HCT116 (cell line): Measurements from ENCODE around the gene FCAMR. TPM values are rescaled to one million over a fixed set of nuclear protein-coding genes. Genes with fewer than 3 reads are reported as not detected.

ENCODE experiments used
- ATAC-seq: fragments of 200-7000 bp; cut with Tn5 transposase; 2 replicates; pipeline ENCODE4 v1.9.1; 2020; ENCODE audit warnings: mild to moderate bottlenecking, moderate library complexity
- BruUV-seq: library from RNA; stranded (reverse); fragments of 400-500 nt; replicated peaks from 2 replicates; lab custom pipeline; 2021; lab: Mats Ljungman, UMichigan
- CTCF ChIA-PET: fragments of 300-600 bp; sonication (Branson Sonifier 250); formaldehyde crosslinking; loops from one replicate; lab custom pipeline; 2021; ENCODE audit warnings: antibody characterized with exemption; lab: Charles Lee
- POLR2A ChIA-PET: fragments of 300-600, 350-600 bp; sonication (Branson Sonifier 250); formaldehyde crosslinking; loops from one replicate; lab custom pipeline; 2021; ENCODE audit warnings: antibody characterized with exemption; lab: Charles Lee
- RAD21 ChIA-PET, 2 experiments: fragments of 300-600 bp; sonication (Branson Sonifier 250); formaldehyde crosslinking; loops; one replicate each; lab custom pipeline; 2023; ENCODE audit warnings: low total read pairs in 2 of 2; ENCODE audit not compliant: uncharacterized antibody in 2 of 2, unreplicated experiment in 2 of 2, low non-redundant PET in 1 of 2; lab: Charles Lee
- DNase-seq: peaks from one replicate; pipeline ENCODE4 v3.0.0-alpha.2; 2010; ENCODE audit warnings: low read depth, low spot score
- H2AFZ ChIP-seq: fragments of 200-600 bp; shearing (Covaris generic), sonication (generic); 2 replicates; pipeline ENCODE4 v1.6.1; 2017; ENCODE audit warnings: low read depth, mixed run types, mixed read lengths, antibody characterized with exemption, low read length; ENCODE audit not compliant: poor library complexity, severe bottlenecking
- H3K27ac ChIP-seq: 2 replicates; pipeline ENCODE4 v1.5.1; 2012; ENCODE audit warnings: low read depth, low read length
- H3K27me3 ChIP-seq: fragments of 200-600 bp; sonication (generic); 2 replicates; pipeline ENCODE4 v1.6.1; 2016; ENCODE audit warnings: mixed run types, low read length, mixed read lengths; ENCODE audit not compliant: insufficient read depth
- H3K36me3 ChIP-seq, 2 experiments: fragments of 200-500 bp in 1 of 2; fragments of 200-600 bp in 1 of 2; sonication (Bioruptor generic) in 1 of 2; sonication (generic) in 1 of 2; 2 replicates each; pipeline versions ENCODE4 v1.5.1 to v1.6.1; 2014 to 2016; ENCODE audit warnings: low read length in 2 of 2, inconsistent platforms in 1 of 2, mixed read lengths in 1 of 2, mixed run types in 1 of 2; ENCODE audit not compliant: insufficient read depth in 2 of 2, control insufficient read depth in 1 of 2
- H3K4me1 ChIP-seq, 2 experiments: fragments of 200-600 bp in 1 of 2; sonication (generic) in 1 of 2; 2 replicates each; pipeline versions ENCODE4 v1.5.1 to v1.6.1; 2012 to 2017; ENCODE audit warnings: low read length in 2 of 2, inconsistent platforms in 1 of 2, mild to moderate bottlenecking in 1 of 2, mixed read lengths in 1 of 2, mixed run types in 1 of 2, moderate library complexity in 1 of 2; ENCODE audit not compliant: insufficient read depth in 2 of 2, control insufficient read depth in 1 of 2
- H3K4me2 ChIP-seq: fragments of 200-600 bp; sonication (generic); 2 replicates; pipeline ENCODE4 v1.6.1; 2017; ENCODE audit warnings: mixed run types, low read length, mixed read lengths
- H3K4me3 ChIP-seq, 2 experiments: fragments of 200-600 bp in 1 of 2; sonication (generic) in 1 of 2; replicated peaks in 1 of 2; 2 replicates each; pipeline ENCODE4 v1.5.1; 2011 to 2016; ENCODE audit warnings: low read length in 2 of 2, control low read depth in 1 of 2, low read depth in 1 of 2, mild to moderate bottlenecking in 1 of 2, mixed read lengths in 1 of 2, mixed run types in 1 of 2
- H3K79me2 ChIP-seq: fragments of 200-600 bp; sonication (generic); 2 replicates; pipeline ENCODE4 v1.6.1; 2017; ENCODE audit warnings: mild to moderate bottlenecking, mixed run types, low read length, moderate library complexity, mixed read lengths; ENCODE audit not compliant: insufficient read depth
- H3K9ac ChIP-seq: fragments of 200-600 bp; sonication (generic); 2 replicates; pipeline ENCODE4 v1.6.1; 2016; ENCODE audit warnings: low read length, mixed read lengths
- H3K9me2 ChIP-seq: fragments of 200-600 bp; sonication (generic), shearing (Covaris generic); 2 replicates; pipeline ENCODE4 v1.6.1; 2017; ENCODE audit warnings: mixed run types, mild to moderate bottlenecking, moderate library complexity; ENCODE audit not compliant: insufficient read depth
- H3K9me3 ChIP-seq, 2 experiments: fragments of 200-500 bp in 1 of 2; fragments of 200-600 bp in 1 of 2; sonication (Bioruptor generic) in 1 of 2; sonication (generic) in 1 of 2; 2 replicates each; pipeline ENCODE4 v1.6.1; 2014 to 2017; ENCODE audit warnings: low read length in 2 of 2, mixed read lengths in 2 of 2, inconsistent platforms in 1 of 2, low read depth in 1 of 2, mild to moderate bottlenecking in 1 of 2, mixed run types in 1 of 2, moderate library complexity in 1 of 2; ENCODE audit not compliant: control insufficient read depth in 1 of 2, insufficient read depth in 1 of 2
- H4K20me1 ChIP-seq: fragments of 200-600 bp; sonication (generic), shearing (Covaris generic); 2 replicates; pipeline ENCODE4 v1.6.1; 2017; ENCODE audit warnings: mixed run types, mild to moderate bottlenecking, moderate library complexity; ENCODE audit not compliant: insufficient read depth
- ATF3 ChIP-seq: IDR thresholded peaks from 2 replicates; pipeline ENCODE4 v1.6.1; 2012
- CBX3 ChIP-seq: IDR thresholded peaks from 2 replicates; pipeline ENCODE4 v1.6.1; 2012; ENCODE audit warnings: low read depth
- CEBPB ChIP-seq: IDR thresholded peaks from 2 replicates; pipeline ENCODE4 v1.6.1; 2012; ENCODE audit warnings: low read depth
- CTCF ChIP-seq, 3 experiments: fragments of 200-600 bp in 1 of 3; sonication (generic) in 1 of 3; IDR thresholded peaks in 2 of 3; conservative IDR thresholded peaks in 1 of 3; 2 replicates each; pipeline ENCODE4 v1.5.1; 2012 to 2017; ENCODE audit warnings: low read depth in 2 of 3, low read length in 2 of 3, antibody characterized with exemption in 1 of 3, borderline replicate concordance in 1 of 3, control low read depth in 1 of 3, mild to moderate bottlenecking in 1 of 3, mixed read lengths in 1 of 3, mixed run types in 1 of 3, moderate library complexity in 1 of 3; ENCODE audit not compliant: insufficient read depth in 1 of 3
- ELF1 ChIP-seq: IDR thresholded peaks from 2 replicates; pipeline ENCODE4 v1.6.1; 2012; ENCODE audit warnings: low read depth, borderline replicate concordance
- FOSL1 ChIP-seq: IDR thresholded peaks from 2 replicates; pipeline ENCODE4 v1.6.1; 2012; ENCODE audit warnings: low read depth
- RAD21 ChIP-seq: IDR thresholded peaks from 2 replicates; pipeline ENCODE4 v1.6.1; 2012; ENCODE audit warnings: low read depth, mild to moderate bottlenecking
- REST ChIP-seq: IDR thresholded peaks from 2 replicates; pipeline ENCODE4 v1.6.1; 2012; ENCODE audit warnings: low read depth
- SIN3A ChIP-seq: IDR thresholded peaks from 2 replicates; pipeline ENCODE4 v1.6.1; 2012; ENCODE audit warnings: low read depth
- SP1 ChIP-seq: IDR thresholded peaks from 2 replicates; pipeline ENCODE4 v1.6.1; 2012; ENCODE audit warnings: low read depth
- SRF ChIP-seq: IDR thresholded peaks from 2 replicates; pipeline ENCODE4 v1.6.1; 2012; ENCODE audit warnings: low read depth
- TCF7L2 ChIP-seq: IDR thresholded peaks from 2 replicates; pipeline ENCODE4 v1.7.0; 2011; ENCODE audit warnings: borderline replicate concordance, inconsistent platforms; ENCODE audit not compliant: insufficient read depth, insufficient read length; ENCODE audit errors: extremely low read depth
- YY1 ChIP-seq: IDR thresholded peaks from 2 replicates; pipeline ENCODE4 v1.6.1; 2011; ENCODE audit warnings: low read length, low read depth, moderate library complexity, mild to moderate bottlenecking; ENCODE audit not compliant: insufficient replicate concordance; ENCODE audit errors: extremely low read depth
- ZBTB33 ChIP-seq: IDR thresholded peaks from 2 replicates; pipeline ENCODE4 v1.6.1; 2011; ENCODE audit warnings: mild to moderate bottlenecking, low read length, moderate library complexity; ENCODE audit not compliant: insufficient replicate concordance; ENCODE audit errors: extremely low read depth
- ZFX ChIP-seq: fragments of 450-650 bp; IDR thresholded peaks from 2 replicates; pipeline ENCODE4 v1.6.1; 2017
- ZNF274 ChIP-seq: fragments of 200-500 bp; sonication (Bioruptor generic); IDR thresholded peaks from 2 replicates; pipeline ENCODE4 v1.6.1; 2014; ENCODE audit warnings: mild to moderate bottlenecking, low read depth, low read length, inconsistent platforms
- intact Hi-C: fragments of 100-400 bp; cut with micrococcal nuclease; formaldehyde crosslinking; loops from 2 replicates; pipeline ENCODE4 v1.10.0; 2022
- total RNA-seq: library from RNA; stranded (reverse); gene quantifications from one replicate; pipeline ENCODE4 v1.2.1, GENCODE V29; 2021; ENCODE audit not compliant: unreplicated experiment

FCAMR gene
- total RNA-seq, 1 experiment from 2014 or later: not detected

GRCh38 chr1:207006914-207007313, 36.7 kb upstream of the FCAMR start (continued):
- TF ChIP-seq CBX3: no peak
- TF ChIP-seq ZNF274: no peak
- no peak for TF ChIP-seq TCF7L2
- TF ChIP-seq ZBTB33: no peak
- TF ChIP-seq RAD21: no peak
- TF ChIP-seq ELF1: no peak
- no peak for TF ChIP-seq SP1

- peaks cover 27 to 66% of the 10 kb centered on the region in 2 experiments for H3K4me1 ChIP-seq
- TF ChIP-seq SRF (no peak), YY1 (no peak), CEBPB (no peak), ZNF274 (no peak), ATF3 (no peak), SIN3A (no peak), REST (no peak), CTCF (IDR thresholded peaks at IDR 0.05 in 2 of 3, conservative IDR thresholded peaks at IDR 0.05 in 1 of 3; ENCODE audit: borderline replicate concordance in 1 of 3, insufficient read depth in 1 of 3, low read depth in 2 of 3, low read length in 2 of 3) (no peak), FOSL1 (no peak), ZFX (no peak), TCF7L2 (no peak)
These were observed 35.8 kb upstream of the FCAMR start for GRCh38 chr1:207006083-207006482.

More at GRCh38 chr1:207006083-207006482, 35.8 kb upstream of the FCAMR start:
- ChIA-PET CTCF (interaction anchor here (1.3 to 2.3 kb wide), 2 partner anchors 19 to 27 kb away, joined by 4 to 5 read pairs; partner anchors contain the start of gene C1orf116), RAD21 (no interaction called here), POLR2A (no interaction called here)
- no peak for ATAC-seq
- Histone ChIP-seq H3K27ac (no peak overlapping the region), H3K36me3 (no peaks in the 10 kb centered on the region), H3K4me3 (no peak overlapping the region), H3K27me3 (no peaks in the 10 kb centered on the region), H3K9me2 (no peaks in the 10 kb centered on the region), H3K9ac (peak overlapping the region; percentile 62), H4K20me1 (no peaks in the 10 kb centered on the region), H3K4me2 (peak overlapping the region; percentile 71), H2AFZ (no peak overlapping the region), H3K79me2 (no peaks in the 10 kb centered on the region), H3K9me3 (no peaks in the 10 kb centered on the region; a peak in 1 of 4 replicates)
- intact Hi-C loops: no loop called here
- no TSS peak for BruUV-seq
- no peak for DNase-seq
